Measurements from ENCODE around the gene IMMP1L.
A peak's percentile ranks its signal among the peaks of the same experiment; 100 is the strongest.

GRCh38 chr11:31397239-31397834 lies 112.1 kb downstream of the IMMP1L start:
- TF ChIP-seq CTCF (IDR thresholded peaks at IDR 0.05), result peak; percentile 60
- no peak for TF ChIP-seq EZH2 (IDR thresholded peaks at IDR 0.05; ENCODE audit: borderline replicate concordance, insufficient read depth, low read depth, low read length, poor library complexity, severe bottlenecking)

Data from B cell (primary cell).